OCI-LY3 (cell line): Measurements from ENCODE around the gene NR3C1.

Experiments used
- H2AFZ ChIP-seq: fragments of 200-600, 300-600 bp; shearing (Covaris generic); 2 replicates; pipeline ENCODE4 v1.6.0; 2014; ENCODE audit warnings: antibody characterized with exemption, low read depth, low read length
- H3K27ac ChIP-seq: fragments of 200-600, 300-600 bp; sonication (generic); 2 replicates; pipeline ENCODE4 v1.5.1; 2014; ENCODE audit warnings: mild to moderate bottlenecking, low read length, moderate library complexity, mixed read lengths
- H3K27me3 ChIP-seq: fragments of 200-600, 300-600 bp; sonication (generic); 2 replicates; pipeline ENCODE4 v1.6.1; 2014; ENCODE audit warnings: low read depth, low read length, mixed read lengths
- H3K36me3 ChIP-seq: fragments of 200-600, 300-600 bp; sonication (generic); replicated peaks from 2 replicates; pipeline ENCODE3; 2014; ENCODE audit warnings: low read depth, low read length, mixed read lengths
- H3K4me1 ChIP-seq: fragments of 300-600, 200-600 bp; sonication (generic); 2 replicates; pipeline ENCODE4 v1.6.1; 2014; ENCODE audit warnings: low read length, mixed read lengths
- H3K4me2 ChIP-seq: fragments of 200-600, 300-600 bp; sonication (generic); 2 replicates; pipeline ENCODE4 v1.6.1; 2014; ENCODE audit warnings: low read length, mixed read lengths
- H3K4me3 ChIP-seq: fragments of 300-600, 200-600 bp; sonication (generic); 2 replicates; pipeline ENCODE4 v1.5.1; 2014; ENCODE audit warnings: antibody characterized with exemption, mild to moderate bottlenecking, low read length, moderate library complexity
- H3K79me2 ChIP-seq: fragments of 300-600, 200-600 bp; shearing (Covaris generic); 2 replicates; pipeline ENCODE4 v1.6.1; 2014; ENCODE audit warnings: mild to moderate bottlenecking, low read length, mixed read lengths
- H3K9ac ChIP-seq: fragments of 300-600, 200-600 bp; shearing (Covaris generic); 2 replicates; pipeline ENCODE4 v1.6.0; 2014; ENCODE audit warnings: mild to moderate bottlenecking, low read length, moderate library complexity
- H3K9me3 ChIP-seq: fragments of 200-600, 300-600 bp; shearing (Covaris generic); 2 replicates; pipeline ENCODE4 v1.6.1; 2014; ENCODE audit warnings: low read length, mixed read lengths; ENCODE audit not compliant: insufficient read depth
- H4K20me1 ChIP-seq: fragments of 200-600, 300-600 bp; sonication (generic); 2 replicates; pipeline ENCODE4 v1.6.1; 2016; ENCODE audit warnings: low read length, mixed read lengths; ENCODE audit not compliant: insufficient read depth
- CTCF ChIP-seq: fragments of 200-600, 300-600 bp; sonication (generic); IDR thresholded peaks from 2 replicates; pipeline ENCODE4 v1.5.1; 2014; ENCODE audit warnings: antibody characterized with exemption, low read length, low read depth
- EZH2phosphoT487 ChIP-seq: fragments of 200-600 bp; shearing (Covaris generic); IDR thresholded peaks from 2 replicates; pipeline ENCODE4 v1.6.1; 2018; ENCODE audit warnings: antibody characterized with exemption, mixed run types, low read depth

Gene NR3C1

GRCh38 chr5:143435210-143435657, 31.7 kb upstream of the NR3C1 start:
- peak overlapping the region; percentile 75 for H3K9ac ChIP-seq
- peaks cover 26% of the 10 kb centered on the region for H3K79me2 ChIP-seq
- peaks cover 68% of the 10 kb centered on the region for H3K4me1 ChIP-seq
- H3K27me3 ChIP-seq = no peaks in the 10 kb centered on the region
- H2AFZ ChIP-seq = no peak overlapping the region
- no peak for TF ChIP-seq CTCF
- no peak for TF ChIP-seq EZH2phosphoT487
- no peaks in the 10 kb centered on the region for H3K36me3 ChIP-seq
- H3K27ac ChIP-seq = peak overlapping the region; percentile 98
- peak overlapping the region; percentile 74 for H3K4me3 ChIP-seq
- no peaks in the 10 kb centered on the region for H3K9me3 ChIP-seq
- H4K20me1 ChIP-seq = no peaks in the 10 kb centered on the region
- H3K4me2 ChIP-seq = peak overlapping the region; percentile 90

GRCh38 chr5:143434261-143435209, 31.0 kb upstream of the NR3C1 start:
- Histone ChIP-seq H3K4me3 (peak overlapping the region; percentile 74), H3K9me3 (no peaks in the 10 kb centered on the region), H3K27ac (peak overlapping the region; percentile 98), H4K20me1 (no peaks in the 10 kb centered on the region), H3K27me3 (no peaks in the 10 kb centered on the region), H3K79me2 (peaks cover 26% of the 10 kb centered on the region), H3K4me1 (peaks cover 68% of the 10 kb centered on the region), H3K4me2 (peak overlapping the region; percentile 90), H2AFZ (no peak overlapping the region), H3K9ac (peak overlapping the region; percentile 75), H3K36me3 (no peaks in the 10 kb centered on the region)
- no peak for TF ChIP-seq CTCF

GRCh38 chr5:143433670-143434069, 30.2 kb upstream of the NR3C1 start:
- TF ChIP-seq CTCF (no peak), EZH2phosphoT487 (no peak)
- H3K27me3 ChIP-seq = no peaks in the 10 kb centered on the region
- peak overlapping the region; percentile 98 for H3K27ac ChIP-seq
- H3K79me2 ChIP-seq = peaks cover 26% of the 10 kb centered on the region
- H3K4me1 ChIP-seq = peaks cover 68% of the 10 kb centered on the region
- no peaks in the 10 kb centered on the region for H3K9me3 ChIP-seq
- no peak overlapping the region; the same call in 1 of the 2 replicates for H2AFZ ChIP-seq
- peak overlapping the region; percentile 75 for H3K9ac ChIP-seq
- peak overlapping the region; percentile 74 for H3K4me3 ChIP-seq
- no peaks in the 10 kb centered on the region for H3K36me3 ChIP-seq
- H3K4me2 ChIP-seq = peak overlapping the region; percentile 90
- no peaks in the 10 kb centered on the region; the same call in 1 of the 2 replicates for H4K20me1 ChIP-seq

- Histone ChIP-seq H3K36me3 (no peaks in the 10 kb centered on the region), H3K79me2 (peaks cover 26% of the 10 kb centered on the region), H2AFZ (peak overlapping the region; percentile 94), H3K9ac (peak overlapping the region; percentile 58), H4K20me1 (peaks cover under 1% of the 10 kb centered on the region; the same call in 1 of the 2 replicates), H3K27me3 (no peaks in the 10 kb centered on the region), H3K9me3 (no peaks in the 10 kb centered on the region), H3K4me3 (peak overlapping the region; percentile 74), H3K4me1 (peaks cover 76% of the 10 kb centered on the region), H3K4me2 (peak overlapping the region; percentile 88), H3K27ac (peak overlapping the region; percentile 40)
- TF ChIP-seq CTCF = no peak
- TF ChIP-seq EZH2phosphoT487 = no peak
Measured at GRCh38 chr5:143432658-143433239, 29.3 kb upstream of the NR3C1 start.
